Epithelial cell of umbilical artery (primary cell): ENCODE data around the gene ZNF350. TPM values are rescaled to one million over a fixed set of nuclear protein-coding genes. Genes with fewer than 3 reads are reported as not detected.

Experiments used
- total RNA-seq: library from RNA; depleted of rRNA; stranded (reverse); fragments of >200 nt; gene quantifications from 2 replicates; pipeline ENCODE4 v1.2.3, GENCODE V29; 2014

The ZNF350 gene
- 8.8 and 9.0 TPM in 2 replicates for total RNA-seq

GRCh38 chr19:51986309-51987291 is at the start of gene ZNF350:
Gene ZNF350 (minus strand): TSS chr19:51986840. CDS start chr19:51974360, 12,480 bp downstream.

GRCh38 chr19:52028027-52028779 is 41.6 kb upstream of the ZNF350 start, which contains the start of gene ZNF614:
Gene ZNF614 (minus strand): TSS chr19:52028379. CDS start chr19:52025745, 2,634 bp downstream.

GRCh38 chr19:52007806-52008557 is 21.3 kb upstream of the ZNF350 start, which contains the start of gene ZNF615:
Gene ZNF615 (minus strand): TSS chr19:52008211. CDS start chr19:52003711, 4,500 bp downstream.

GRCh38 chr19:51926784-51927741 is 59.6 kb downstream of the ZNF350 start, which contains the start of gene ZNF613:
Gene ZNF613 (plus strand): TSS chr19:51927472. CDS start chr19:51936221, 8,749 bp downstream.

Other genes with a start within 250 kb of the ZNF350 start
- not detected in 2 replicates for gene FPR1, start 235.0 kb downstream of the ZNF350 start, total RNA-seq
- not detected in 2 replicates for gene FPR2, start 225.7 kb downstream of the ZNF350 start, total RNA-seq
- gene FPR3, start 191.7 kb downstream of the ZNF350 start, total RNA-seq: under 0.01 TPM in 1 of 2 replicates, not detected in the other
- 3.9 and 5.2 TPM in 2 replicates for gene ZNF577, start 98.9 kb downstream of the ZNF350 start, total RNA-seq
- gene ZNF649, start 81.8 kb downstream of the ZNF350 start, total RNA-seq: 6.8 and 16.0 TPM in 2 replicates
- 5.2 and 12.5 TPM in 2 replicates for gene ZNF613, start 59.4 kb downstream of the ZNF350 start, total RNA-seq
- gene ZNF615, start 21.4 kb upstream of the ZNF350 start, total RNA-seq: 6.5 and 16.7 TPM in 2 replicates
- gene ZNF614, start 41.5 kb upstream of the ZNF350 start, total RNA-seq: 11.1 and 11.4 TPM in 2 replicates
- 5.5 and 8.2 TPM in 2 replicates for gene ZNF432, start 62.0 kb upstream of the ZNF350 start, total RNA-seq
- gene ZNF841, start 108.9 kb upstream of the ZNF350 start, total RNA-seq: 11.7 and 17.9 TPM in 2 replicates
- gene ZNF616, start 153.1 kb upstream of the ZNF350 start, total RNA-seq: 5.2 and 11.2 TPM in 2 replicates
- 3.5 and 3.6 TPM in 2 replicates for gene ZNF836, start 184.8 kb upstream of the ZNF350 start, total RNA-seq
- gene PPP2R1A, start 203.2 kb upstream of the ZNF350 start, total RNA-seq: 84.8 and 90.0 TPM in 2 replicates